Measurements from ENCODE around the gene LRRC59. TPM values are rescaled to one million over a fixed set of nuclear protein-coding genes. Genes with fewer than 3 reads are reported as not detected.

Gene LRRC59
- total and polyA plus RNA-seq, 2 of the 13 experiments (the other 11 are each of a cell fraction or from before 2014, with no cell fraction given) = 87.3 to 222 TPM

- TF ChIP-seq CHD2 (IDR thresholded peaks at IDR 0.05; ENCODE audit: low read depth, low read length) (peak; percentile 47; the same call in 1 of the 2 replicates), NFYB (CRISPR knock-in tag; IDR thresholded peaks at IDR 0.05) (no peak), NR0B2 (CRISPR knock-in tag; IDR thresholded peaks at IDR 0.05) (peak; percentile 99), THAP11 (CRISPR knock-in tag; IDR thresholded peaks at IDR 0.05) (peak; percentile 96), ZNF552 (CRISPR knock-in tag; IDR thresholded peaks at IDR 0.05; ENCODE audit: borderline replicate concordance) (peak; percentile 64; the same call in 1 of the 2 replicates), GATAD2A (CRISPR knock-in tag; IDR thresholded peaks at IDR 0.05) (peak; percentile 74), MXD1 (CRISPR knock-in tag; IDR thresholded peaks at IDR 0.05) (peak; percentile 97), GPBP1L1 (CRISPR knock-in tag; IDR thresholded peaks at IDR 0.05) (no peak), MED8 (CRISPR knock-in tag; IDR thresholded peaks at IDR 0.05; ENCODE audit: insufficient replicate concordance) (peak; percentile 97), ZNF597 (CRISPR knock-in tag; IDR thresholded peaks at IDR 0.05) (no peak), ZNF430 (CRISPR knock-in tag; IDR thresholded peaks at IDR 0.05) (peak; percentile 96), ZKSCAN5 (CRISPR knock-in tag; IDR thresholded peaks at IDR 0.05) (peak; percentile 72; the same call in 1 of the 2 replicates), ZNF550 (CRISPR knock-in tag; IDR thresholded peaks at IDR 0.05; ENCODE audit: borderline replicate concordance) (peak; percentile 97; the same call in 1 of the 2 replicates), TEAD2 (CRISPR knock-in tag; IDR thresholded peaks at IDR 0.05) (no peak), DMAP1 (CRISPR knock-in tag; IDR thresholded peaks at IDR 0.05) (peak; percentile 100), ZNF557 (CRISPR knock-in tag; IDR thresholded peaks at IDR 0.05) (peak; percentile 87; the same call in 1 of the 2 replicates), ISX (CRISPR knock-in tag; conservative IDR thresholded peaks at IDR 0.05) (peak; percentile 55; the same call in 1 of the 2 replicates), PHF21A (CRISPR knock-in tag; IDR thresholded peaks at IDR 0.05) (peak; percentile 78), ZNF33A (CRISPR knock-in tag; IDR thresholded peaks at IDR 0.05; ENCODE audit: borderline replicate concordance) (no peak; the same call in 1 of the 2 replicates), KDM1A (CRISPR knock-in tag; IDR thresholded peaks at IDR 0.05) (no peak), ZNF839 (CRISPR knock-in tag; IDR thresholded peaks at IDR 0.05; ENCODE audit: borderline replicate concordance) (peak; percentile 97; the same call in 1 of the 2 replicates), SMC3 (IDR thresholded peaks at IDR 0.05; ENCODE audit: low read length) (no peak), TIGD3 (CRISPR knock-in tag; IDR thresholded peaks at IDR 0.05; ENCODE audit: borderline replicate concordance) (peak; percentile 56; the same call in 1 of the 2 replicates)
- TF ChIP-seq, protein P1, sequence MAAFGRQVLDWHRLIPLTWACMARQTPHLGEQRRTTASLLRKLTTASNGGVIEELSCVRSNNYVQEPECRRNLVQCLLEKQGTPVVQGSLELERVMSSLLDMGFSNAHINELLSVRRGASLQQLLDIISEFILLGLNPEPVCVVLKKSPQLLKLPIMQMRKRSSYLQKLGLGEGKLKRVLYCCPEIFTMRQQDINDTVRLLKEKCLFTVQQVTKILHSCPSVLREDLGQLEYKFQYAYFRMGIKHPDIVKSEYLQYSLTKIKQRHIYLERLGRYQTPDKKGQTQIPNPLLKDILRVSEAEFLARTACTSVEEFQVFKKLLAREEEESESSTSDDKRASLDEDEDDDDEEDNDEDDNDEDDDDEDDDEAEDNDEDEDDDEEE (CRISPR knock-in tag; IDR thresholded peaks at IDR 0.05) = peak; percentile 73
These were observed 24.4 kb downstream of the LRRC59 start, which contains the start of the genes EME1 and MRPL27 (continued) for GRCh38 chr17:50372758-50373556.

Data from HepG2 (cell line).